ENCODE data around the gene GPR37L1. TPM values are rescaled to one million over a fixed set of nuclear protein-coding genes. Genes with fewer than 3 reads are reported as not detected.

The GPR37L1 gene
- total and polyA plus RNA-seq, 2 of the 4 experiments (the other 2 are of a cell fraction): 0.02 TPM; not detected in 1

- no peak overlapping the region for H4K8ac ChIP-seq (ENCODE audit: low read depth in 2 of 2, low read length in 2 of 2)
- no peak overlapping the region for H3K9ac ChIP-seq (ENCODE audit: low read depth, low read length)
- H2BK5ac ChIP-seq (ENCODE audit: low read depth, low read length, poor library complexity, severe bottlenecking): no peak overlapping the region
- H3K4ac ChIP-seq (ENCODE audit: low read depth, low read length): no peak overlapping the region
- H4K20me1 ChIP-seq (ENCODE audit: insufficient read depth, low read length): no peaks in the 10 kb centered on the region
- no peak overlapping the region for H2BK20ac ChIP-seq (ENCODE audit: low read depth, low read length)
- DNase-seq (no peak), ATAC-seq (ENCODE audit: low read depth) (no peak)
- no peak overlapping the region for H3K27ac ChIP-seq (ENCODE audit: insufficient read depth, low read length)
- no peak overlapping the region for H2AK9ac ChIP-seq (replicated peaks; ENCODE audit: low read depth, low read length, poor library complexity)
- POLR2A ChIA-PET (ENCODE audit: unreplicated experiment): no interaction called here
- peaks cover 24% of the 10 kb centered on the region; the same call in 1 of the 2 replicates for H3K27me3 ChIP-seq (ENCODE audit: control insufficient read depth, insufficient read depth, low read length)
- no CpG with 5 or more reads among the region's 5 CpGs for WGBS, 2 experiments (ENCODE audit: extremely low coverage in 2 of 2, insufficient read length in 1 of 2)
- H2AFZ ChIP-seq (replicated peaks; ENCODE audit: low read length, poor library complexity): no peak overlapping the region
- no peaks in the 10 kb centered on the region for H3K4me1 ChIP-seq (ENCODE audit: control insufficient read depth, insufficient read depth, low read length)
- no peak overlapping the region for H3K14ac ChIP-seq (replicated peaks; ENCODE audit: low read depth, low read length)
- H3K56ac ChIP-seq (ENCODE audit: extremely low read depth, insufficient read depth, low read length): no peak overlapping the region
- H2BK15ac ChIP-seq (ENCODE audit: low read depth, low read length): no peak overlapping the region
- no peaks in the 10 kb centered on the region for H3K9me3 ChIP-seq (ENCODE audit: control insufficient read depth, insufficient read depth, low read length)
- H4K5ac ChIP-seq (ENCODE audit: low read depth, low read length): no peak overlapping the region
- H3K9me1 ChIP-seq (ENCODE audit: insufficient read depth, low read length): no peaks in the 10 kb centered on the region
- H3K4me2 ChIP-seq (ENCODE audit: low read depth, low read length): no peak overlapping the region
- no peak overlapping the region for H2AK5ac ChIP-seq (ENCODE audit: low read depth, low read length)
- dilution Hi-C loops (cut with HindIII; ENCODE audit: low sequenced_read_pairs, unreplicated experiment) (no loop called here), in situ Hi-C loops (cut with MboI; ENCODE audit: low sequenced_read_pairs) (no loop called here), intact Hi-C loops (cut with micrococcal nuclease) (no loop called here)
- no peaks in the 10 kb centered on the region for H3K79me1 ChIP-seq (ENCODE audit: low read depth in 1 of 2, low read length in 2 of 2)
- CTCF ChIA-PET: no interaction called here
- TF ChIP-seq ELK1 (IDR thresholded peaks at IDR 0.05; ENCODE audit: borderline replicate concordance, low read depth, low read length) (no peak), MAZ (IDR thresholded peaks at IDR 0.05; ENCODE audit: borderline replicate concordance, low read depth, low read length) (no peak), RFX5 (IDR thresholded peaks at IDR 0.05; ENCODE audit: low read depth, low read length) (no peak), BHLHE40 (IDR thresholded peaks at IDR 0.05; ENCODE audit: low read depth, low read length) (no peak), MAFK (IDR thresholded peaks at IDR 0.05; ENCODE audit: low read depth, low read length) (no peak), RAD21 (IDR thresholded peaks at IDR 0.05; ENCODE audit: low read length) (no peak), POLR2A (IDR thresholded peaks at IDR 0.05; ENCODE audit: low read depth, low read length) (no peak), CTCF (conservative IDR thresholded peaks at IDR 0.05; ENCODE audit: low read depth, low read length) (no peak), RCOR1 (IDR thresholded peaks at IDR 0.05; ENCODE audit: insufficient replicate concordance, low read length) (no peak)
- no peak overlapping the region for H3K23ac ChIP-seq (ENCODE audit: low read depth, low read length)
- H3K36me3 ChIP-seq (ENCODE audit: control insufficient read depth, insufficient read depth, low read length): no peaks in the 10 kb centered on the region
- no peak overlapping the region for H3K18ac ChIP-seq (ENCODE audit: low read depth, low read length)
- H4K91ac ChIP-seq (ENCODE audit: insufficient read depth, low read depth, low read length): no peak overlapping the region
- H2BK120ac ChIP-seq (ENCODE audit: low read depth, low read length): no peak overlapping the region
- BruUV-seq (replicated peaks): no TSS peak
- H3K4me3 ChIP-seq (ENCODE audit: insufficient read depth, low read depth, low read length): no peak overlapping the region
These were observed 49.3 kb downstream of the GPR37L1 start for GRCh38 chr1:202172015-202172355.

Data from IMR-90 (cell line).